ENCODE results near the gene BICC1.
"Not testable (repeated sequence)": the region's sequence is repeated elsewhere in the genome, so short reads cannot be mapped to it uniquely, and the experiment has no call there.

The BICC1 gene

GRCh38 chr10:58570307-58570723 lies 57.6 kb downstream of the BICC1 start:
- DNase-seq: no peak

- no peak for DNase-seq
These were observed 58.3 kb downstream of the BICC1 start for GRCh38 chr10:58570979-58571378.

DNA sequence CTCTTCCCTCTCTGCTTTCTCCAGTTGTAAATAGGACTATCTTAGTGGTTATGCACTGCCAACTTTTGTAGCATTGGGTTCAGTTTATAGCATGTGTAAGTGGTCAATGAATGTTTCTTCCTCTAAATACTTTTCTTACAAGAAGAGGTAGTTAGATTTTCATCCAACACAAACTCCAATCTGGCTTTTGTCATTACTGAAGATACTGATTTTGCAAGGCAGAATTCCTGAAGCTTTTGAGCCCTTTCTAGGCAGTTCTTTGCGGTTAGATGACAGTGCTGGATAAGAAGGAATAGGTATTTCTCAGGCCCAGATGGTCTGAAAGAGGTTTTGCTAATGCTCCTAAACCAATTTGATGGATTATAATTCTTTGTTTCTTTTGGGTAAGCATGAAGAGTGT lies 60.5 kb downstream of the BICC1 start:
- no peak for DNase-seq

GRCh38 chr10:58574058-58574457 lies 61.4 kb downstream of the BICC1 start:
- no peak for DNase-seq

DNA sequence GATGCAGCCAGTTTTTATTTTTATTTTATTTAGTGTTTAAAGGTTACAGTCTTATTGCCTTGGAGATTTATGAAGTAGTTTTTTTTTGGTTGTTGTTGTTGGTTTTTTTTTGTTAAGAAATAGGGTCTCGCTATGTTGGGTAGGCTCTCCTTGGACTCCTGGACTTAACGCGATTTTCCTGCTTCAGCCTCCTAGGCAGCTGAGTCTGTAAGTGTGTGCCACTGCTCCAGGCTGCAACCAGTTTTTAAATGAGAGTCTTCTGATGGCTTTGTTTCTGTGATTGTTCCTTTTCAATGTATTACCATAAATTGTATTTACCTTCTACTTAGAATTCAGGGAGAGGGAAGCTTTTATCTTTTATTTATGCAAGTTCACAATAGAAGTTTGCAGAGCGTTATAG lies 62.8 kb downstream of the BICC1 start:
- no peak for DNase-seq

GRCh38 chr10:58576751-58577436 lies 64.2 kb downstream of the BICC1 start:
- DNase-seq: no peak

- DNase-seq: no peak
These were observed 64.7 kb downstream of the BICC1 start for GRCh38 chr10:58577437-58577777.

- no peak for DNase-seq
These were observed 65.7 kb downstream of the BICC1 start for GRCh38 chr10:58578366-58578765.

DNA sequence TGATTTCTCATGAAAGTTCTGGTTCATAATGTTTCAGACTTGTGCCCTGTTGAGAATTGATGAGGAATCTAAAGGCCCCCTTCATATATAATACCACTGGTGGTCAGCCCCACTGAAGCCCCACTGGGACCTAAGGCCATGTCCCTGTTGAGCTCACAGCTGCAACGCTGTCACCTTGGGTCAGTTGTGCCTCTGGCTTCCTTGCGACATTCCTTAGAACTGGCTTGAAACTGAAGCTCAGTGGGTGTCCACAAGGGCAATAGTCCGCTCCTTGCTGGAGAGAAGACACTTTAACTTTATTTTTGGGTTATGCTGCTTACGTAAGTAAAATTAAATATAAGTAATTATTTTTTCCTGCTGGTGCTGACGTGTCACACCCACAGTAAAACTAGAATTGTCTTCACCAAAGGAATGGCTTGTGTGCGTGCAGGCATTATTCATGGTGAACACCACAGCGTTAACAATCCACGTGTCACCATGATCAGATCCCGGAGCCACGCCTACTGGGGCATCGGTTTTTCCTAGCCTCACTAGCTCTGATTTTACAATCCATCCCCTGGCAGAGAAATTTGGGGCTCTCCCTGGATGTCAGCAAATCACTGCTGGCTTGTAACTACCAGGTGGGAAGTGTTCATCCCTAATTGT lies 66.5 kb downstream of the BICC1 start:
- no peak for DNase-seq

GRCh38 chr10:58582045-58582444 lies 69.4 kb downstream of the BICC1 start:
- DNase-seq: no peak

DNA sequence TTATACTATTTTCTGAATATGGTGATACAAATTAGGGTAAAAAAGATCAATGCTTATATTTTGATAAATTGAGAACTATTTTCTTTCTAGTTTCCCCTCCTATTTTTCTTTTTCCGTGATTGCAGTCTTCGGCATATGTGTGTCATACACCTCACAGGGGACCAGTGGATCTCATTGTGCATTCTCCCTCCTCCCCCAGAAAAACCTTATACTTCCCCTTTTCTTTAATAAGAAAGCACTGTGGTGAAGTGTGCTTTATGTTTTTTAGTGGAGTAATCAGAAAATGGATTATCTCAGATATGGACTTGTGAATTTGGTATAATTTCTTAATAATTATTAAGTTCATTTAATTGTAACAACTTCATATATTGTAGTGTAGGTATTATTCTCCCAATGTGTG lies 72.8 kb downstream of the BICC1 start:
- no peak for DNase-seq

- DNase-seq: no peak
These were observed 73.9 kb downstream of the BICC1 start for GRCh38 chr10:58586282-58587245.

DNA sequence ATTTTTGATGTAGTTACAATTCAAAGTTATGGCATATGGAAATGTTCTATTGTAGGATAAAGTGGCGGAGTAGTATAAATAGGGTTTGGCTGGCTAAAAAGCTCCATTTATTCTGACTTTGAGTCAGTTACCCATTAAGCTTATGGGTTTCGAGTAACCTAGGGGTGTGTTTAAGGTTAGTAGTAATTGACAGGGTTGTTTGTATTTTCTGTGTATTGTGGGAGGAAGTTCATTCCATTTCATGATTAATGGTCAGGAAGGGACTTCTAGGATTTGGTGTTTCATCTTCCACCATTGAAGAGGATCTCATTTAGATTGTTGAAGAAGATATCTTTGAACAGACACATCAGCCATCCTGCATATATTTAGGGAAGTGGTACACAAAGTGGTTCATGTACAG lies 75.0 kb downstream of the BICC1 start:
- DNase-seq: no peak

- no peak for DNase-seq
These were observed 76.1 kb downstream of the BICC1 start for GRCh38 chr10:58588673-58589265.

- no peak for DNase-seq
These were observed 77.6 kb downstream of the BICC1 start for GRCh38 chr10:58590152-58590840.

DNA sequence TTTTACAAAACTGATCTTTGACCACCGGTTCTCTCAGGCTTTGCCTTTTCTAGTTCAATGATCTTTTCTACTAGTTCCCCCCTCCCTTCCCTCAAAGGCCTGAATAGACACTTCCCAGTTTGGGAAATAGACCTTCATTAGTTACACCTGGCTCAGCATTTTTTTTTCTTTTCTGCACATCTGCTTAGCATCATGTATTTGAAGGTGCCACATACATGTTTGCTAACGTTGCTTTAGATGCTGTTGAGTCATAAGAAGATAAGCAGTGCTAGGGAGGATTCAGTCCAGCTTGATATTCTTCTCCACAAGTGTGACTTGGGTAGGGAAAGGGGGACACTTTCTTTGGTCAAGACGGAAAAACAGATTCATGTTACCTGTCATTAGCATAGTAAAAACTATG lies 78.3 kb downstream of the BICC1 start:
- no peak for DNase-seq

DNA sequence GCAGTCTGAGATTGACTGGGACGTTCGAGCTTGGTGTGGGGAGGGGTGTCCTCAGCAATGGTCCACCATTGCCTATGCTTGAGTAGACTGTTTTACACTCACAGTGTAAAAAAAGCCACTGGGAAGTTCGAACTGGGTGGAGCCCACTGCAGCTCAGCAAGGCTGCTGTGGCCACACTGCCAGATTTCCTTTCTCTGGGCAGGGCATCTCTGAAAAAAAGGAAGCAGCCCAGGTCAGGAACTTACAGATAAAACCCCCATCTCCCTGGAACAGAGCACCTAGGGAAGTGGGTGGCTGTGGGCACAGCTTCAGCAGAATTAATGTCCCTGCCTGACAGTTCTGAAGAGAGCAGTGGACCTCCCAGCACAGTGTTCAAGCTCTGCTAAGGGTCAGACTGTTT lies 80.3 kb downstream of the BICC1 start:
- DNase-seq: no peak

DNA sequence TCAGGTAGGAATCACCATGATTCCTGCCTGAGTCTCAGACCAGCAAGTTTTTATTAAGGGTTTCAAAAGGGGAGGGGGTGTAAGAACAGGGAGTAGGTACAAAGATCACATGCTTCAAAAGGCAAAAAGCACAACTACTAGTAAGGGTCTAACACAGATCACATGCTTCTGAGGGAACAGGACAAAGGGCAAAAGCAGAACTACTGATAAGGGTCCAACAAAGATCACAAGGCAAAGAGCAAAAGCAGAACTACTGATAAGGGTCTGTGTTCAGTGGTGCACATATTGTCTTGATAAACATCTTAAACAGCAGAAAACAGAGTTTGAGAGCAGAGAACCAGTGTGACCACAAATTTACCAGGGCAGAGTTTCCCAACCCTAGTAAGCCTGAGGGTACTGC lies 84.5 kb downstream of the BICC1 start:
- DNase-seq: not testable (repeated sequence)

- no peak for DNase-seq
These were observed 87.4 kb downstream of the BICC1 start for GRCh38 chr10:58599927-58600553.

GRCh38 chr10:58608351-58608750 lies 95.7 kb downstream of the BICC1 start:
- DNase-seq: no peak

DNA sequence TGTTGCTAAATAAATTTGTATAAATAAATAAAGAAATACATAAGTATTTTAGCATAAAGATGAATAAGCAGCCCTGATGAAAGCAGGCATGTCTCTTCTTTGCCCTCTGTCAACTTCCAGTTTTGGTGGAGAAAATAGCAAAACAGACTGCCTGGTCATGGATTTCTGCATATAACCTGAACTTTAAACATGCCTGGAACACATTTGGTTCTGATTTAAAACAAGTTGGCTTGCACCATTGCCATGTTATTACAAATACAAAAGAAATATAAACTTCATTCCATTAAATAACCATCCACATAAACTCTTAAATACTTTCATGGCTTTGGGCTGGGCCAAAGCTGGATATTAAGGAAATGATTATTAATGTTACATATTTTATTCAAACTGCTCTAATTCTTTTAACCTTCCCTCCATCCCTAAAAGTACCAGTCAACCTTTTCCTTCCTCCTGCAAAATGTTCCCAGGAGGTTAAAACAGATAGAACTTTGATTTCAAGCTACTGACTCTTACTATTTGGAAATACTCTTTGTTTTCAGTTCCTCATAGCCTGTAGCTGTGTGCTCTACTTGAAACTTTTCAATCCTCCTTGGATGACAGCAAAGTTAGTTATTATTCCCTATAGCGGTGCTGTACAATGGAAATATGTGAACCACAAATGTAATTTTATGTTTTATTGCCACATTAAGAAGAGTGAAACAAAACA lies 96.3 kb downstream of the BICC1 start:
- no peak for DNase-seq
